ENCODE data around the gene DYNLRB1. TPM values are rescaled to one million over a fixed set of nuclear protein-coding genes. Genes with fewer than 3 reads are reported as not detected.
"Not testable (repeated sequence)": the region's sequence is repeated elsewhere in the genome, so short reads cannot be mapped to it uniquely, and the experiment has no call there.

DYNLRB1 gene
- total RNA-seq, 2 donors from 2014 or later, result 106 to 107 TPM

DNA sequence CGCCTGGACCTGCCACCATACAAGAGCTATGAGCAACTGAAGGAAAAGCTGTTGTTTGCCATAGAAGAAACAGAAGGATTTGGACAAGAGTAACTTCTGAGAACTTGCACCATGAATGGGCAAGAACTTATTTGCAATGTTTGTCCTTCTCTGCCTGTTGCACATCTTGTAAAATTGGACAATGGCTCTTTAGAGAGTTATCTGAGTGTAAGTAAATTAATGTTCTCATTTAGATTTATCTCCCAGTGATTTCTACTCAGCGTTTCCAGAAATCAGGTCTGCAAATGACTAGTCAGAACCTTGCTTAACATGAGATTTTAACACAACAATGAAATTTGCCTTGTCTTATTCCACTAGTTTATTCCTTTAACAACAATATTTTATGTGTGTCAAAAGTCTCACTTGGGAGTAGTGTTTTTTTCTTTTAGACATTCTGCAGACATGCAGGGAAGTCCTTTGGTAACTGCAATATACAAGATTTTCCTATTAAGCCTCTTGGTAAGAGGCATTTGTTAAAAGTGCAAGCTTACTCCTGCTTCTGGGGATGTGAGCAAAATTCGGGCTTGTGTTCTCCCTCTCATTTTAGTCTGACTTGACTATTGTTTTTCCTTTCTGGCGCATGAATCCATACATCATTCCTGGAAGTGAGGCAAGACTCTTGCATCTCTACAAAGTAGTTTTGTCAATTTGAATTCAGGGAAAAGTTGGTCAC, 8.4 kb upstream of the DYNLRB1 start:
- DNase-seq, result no peak
- Histone ChIP-seq H3K4me3 (no peak overlapping the region), H3K27me3 (no peaks in the 10 kb centered on the region), H3K36me3 (peaks cover 14% of the 10 kb centered on the region), H3K4me1 (no peaks in the 10 kb centered on the region), H3K9ac (ENCODE audit: low read depth in 2 of 2, low read length in 2 of 2) (no peak overlapping the region), H3K9me3 (no peaks in the 10 kb centered on the region), H3K27ac (no peak overlapping the region)
- no peak for TF ChIP-seq CTCF (IDR thresholded peaks at IDR 0.05)
- intact Hi-C loops (cut with DNase I), result no loop called here

DNA sequence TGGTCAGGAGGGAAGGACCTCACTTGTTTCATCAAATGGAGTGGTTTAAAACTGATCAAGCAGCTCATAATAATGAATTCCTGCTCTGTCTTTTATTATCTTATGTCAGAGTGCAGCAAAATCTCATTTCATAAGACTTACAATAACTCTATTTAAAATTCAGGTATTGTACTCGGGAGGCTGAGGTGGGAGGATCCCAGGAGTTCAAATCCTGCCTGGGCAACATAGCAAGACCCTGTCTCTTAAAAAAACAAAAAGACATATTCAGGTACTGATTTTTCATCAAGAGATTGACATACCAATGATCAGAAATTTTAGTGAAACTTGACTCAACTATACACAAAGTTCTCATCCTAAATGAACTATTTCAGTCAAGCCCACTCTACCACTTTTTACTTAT, 5.6 kb upstream of the DYNLRB1 start:
- peaks cover 4% of the 10 kb centered on the region for H3K36me3 ChIP-seq
- no peaks in the 10 kb centered on the region for H3K9me3 ChIP-seq
- H3K4me3 ChIP-seq, result no peak overlapping the region
- no peak overlapping the region for H3K9ac ChIP-seq (ENCODE audit: low read depth in 2 of 2, low read length in 2 of 2)
- intact Hi-C loops (cut with DNase I), result no loop called here
- H3K27ac ChIP-seq, result no peak overlapping the region
- no peaks in the 10 kb centered on the region for H3K27me3 ChIP-seq
- no peak for DNase-seq
- H3K4me1 ChIP-seq, result no peaks in the 10 kb centered on the region
- no peak for TF ChIP-seq CTCF (IDR thresholded peaks at IDR 0.05)

- TF ChIP-seq CTCF (IDR thresholded peaks at IDR 0.05), result no peak
- H3K27me3 ChIP-seq, result no peaks in the 10 kb centered on the region
- no peak overlapping the region for H3K9ac ChIP-seq (ENCODE audit: low read depth in 2 of 2, low read length in 2 of 2)
- peaks cover 4% of the 10 kb centered on the region for H3K36me3 ChIP-seq
- H3K4me1 ChIP-seq, result no peaks in the 10 kb centered on the region
- H3K4me3 ChIP-seq, result no peak overlapping the region
- intact Hi-C loops (cut with DNase I), result no loop called here
- no peaks in the 10 kb centered on the region for H3K9me3 ChIP-seq
- DNase-seq, result no peak
- no peak overlapping the region for H3K27ac ChIP-seq
These were observed 4.3 kb upstream of the DYNLRB1 start for GRCh38 chr20:34511891-34512265.

GRCh38 chr20:34512266-34512954, 3.8 kb upstream of the DYNLRB1 start:
- Histone ChIP-seq H3K4me3 (no peak overlapping the region), H3K9me3 (no peaks in the 10 kb centered on the region), H3K27ac (no peak overlapping the region), H3K36me3 (peaks cover 4% of the 10 kb centered on the region), H3K9ac (ENCODE audit: low read depth in 2 of 2, low read length in 2 of 2) (peak overlapping the region in 1 of 2 donors; percentile 9), H3K27me3 (no peaks in the 10 kb centered on the region), H3K4me1 (no peaks in the 10 kb centered on the region)
- no peak for TF ChIP-seq CTCF (IDR thresholded peaks at IDR 0.05)
- no peak for DNase-seq
- intact Hi-C loops (cut with DNase I), result no loop called here

DNA sequence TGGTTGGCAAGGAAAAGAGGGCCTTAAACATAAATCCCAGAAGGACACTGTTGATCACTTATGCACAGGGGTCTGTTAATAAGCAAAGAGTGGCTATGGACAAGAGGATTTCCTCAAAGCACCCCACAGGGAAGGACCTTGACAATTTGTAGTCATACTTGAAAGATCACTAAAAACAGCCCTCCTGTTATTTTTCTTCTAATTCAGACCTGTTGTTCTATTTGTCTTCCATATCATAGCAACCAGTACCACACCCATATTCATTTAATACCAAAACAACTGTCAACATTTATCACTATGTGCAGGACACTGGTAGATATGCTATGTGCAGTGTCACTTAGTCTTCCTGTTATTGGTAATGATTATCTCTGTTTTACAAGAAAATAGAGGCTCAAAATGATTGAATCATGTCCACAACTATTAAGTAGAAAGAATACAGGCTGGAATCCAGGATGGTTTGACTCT, 3.2 kb upstream of the DYNLRB1 start:
- H3K4me1 ChIP-seq, result no peaks in the 10 kb centered on the region
- H3K9me3 ChIP-seq, result no peaks in the 10 kb centered on the region
- H3K4me3 ChIP-seq, result no peak overlapping the region
- peaks cover 4% of the 10 kb centered on the region for H3K36me3 ChIP-seq
- H3K27me3 ChIP-seq, result no peaks in the 10 kb centered on the region
- no peak for TF ChIP-seq CTCF (IDR thresholded peaks at IDR 0.05)
- DNase-seq, result no peak
- peak overlapping the region in 1 of 2 donors; percentile 9 for H3K9ac ChIP-seq (ENCODE audit: low read depth in 2 of 2, low read length in 2 of 2)
- no peak overlapping the region for H3K27ac ChIP-seq
- intact Hi-C loops (cut with DNase I), result no loop called here

DNA sequence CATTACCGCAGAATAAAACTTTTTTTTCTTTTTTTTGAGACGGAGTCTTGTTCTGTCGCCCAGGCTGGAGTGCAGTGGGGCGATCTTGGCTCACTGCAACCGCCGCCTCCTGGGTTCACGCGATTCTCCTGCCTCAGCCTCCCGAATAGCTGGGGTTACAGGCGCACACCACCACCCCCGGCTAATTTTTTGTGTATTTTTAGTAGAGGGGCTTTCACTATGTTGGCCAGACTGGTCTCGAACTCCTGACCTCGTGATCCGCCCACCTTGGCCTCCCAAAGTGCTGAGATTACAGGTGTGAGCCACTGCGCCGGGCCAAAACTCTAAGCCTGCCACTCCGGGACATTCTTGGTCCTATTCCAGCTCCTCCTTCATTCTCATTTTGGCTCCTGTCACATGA, 2.2 kb upstream of the DYNLRB1 start:
- H3K4me3 ChIP-seq; DNase-seq; H3K9ac ChIP-seq (ENCODE audit: low read depth in 2 of 2, low read length in 2 of 2); intact Hi-C loops (cut with DNase I); H3K27ac ChIP-seq; H3K4me1 ChIP-seq; H3K27me3 ChIP-seq; H3K9me3 ChIP-seq; H3K36me3 ChIP-seq: not testable (repeated sequence)

Measured in colonic mucosa (tissue), 4 donors.